GM12874 (cell line): Measurements from ENCODE around the gene PTPRM.

Experiments used
- TF ChIP-seq, protein P1 (sequence below): IDR thresholded peaks from 2 replicates; pipeline ENCODE4 v1.5.1; 2011; ENCODE audit warnings: low read depth, mild to moderate bottlenecking, control low read depth, low read length, moderate library complexity; ENCODE audit not compliant: insufficient read depth

Gene PTPRM

DNA sequence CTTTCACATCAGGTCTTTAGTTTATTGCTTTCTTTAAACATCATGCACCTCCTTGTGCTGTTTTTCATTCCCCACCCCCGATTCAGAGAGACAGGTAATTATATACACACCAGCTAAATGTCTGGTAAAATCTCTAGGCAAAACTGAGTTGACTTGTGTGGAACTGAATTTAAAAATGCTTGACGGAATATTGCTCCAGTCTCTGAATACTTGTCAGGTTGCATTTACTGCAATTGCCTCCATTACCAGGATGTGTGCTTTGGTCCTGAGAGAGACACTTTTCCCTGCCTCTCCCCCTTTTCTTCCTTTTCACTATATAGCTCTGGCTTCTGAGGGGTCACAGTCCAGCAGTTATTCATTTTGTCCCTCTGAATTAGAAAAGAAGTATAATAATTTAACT is 104.0 kb downstream of the PTPRM start:
- TF ChIP-seq, protein P1, sequence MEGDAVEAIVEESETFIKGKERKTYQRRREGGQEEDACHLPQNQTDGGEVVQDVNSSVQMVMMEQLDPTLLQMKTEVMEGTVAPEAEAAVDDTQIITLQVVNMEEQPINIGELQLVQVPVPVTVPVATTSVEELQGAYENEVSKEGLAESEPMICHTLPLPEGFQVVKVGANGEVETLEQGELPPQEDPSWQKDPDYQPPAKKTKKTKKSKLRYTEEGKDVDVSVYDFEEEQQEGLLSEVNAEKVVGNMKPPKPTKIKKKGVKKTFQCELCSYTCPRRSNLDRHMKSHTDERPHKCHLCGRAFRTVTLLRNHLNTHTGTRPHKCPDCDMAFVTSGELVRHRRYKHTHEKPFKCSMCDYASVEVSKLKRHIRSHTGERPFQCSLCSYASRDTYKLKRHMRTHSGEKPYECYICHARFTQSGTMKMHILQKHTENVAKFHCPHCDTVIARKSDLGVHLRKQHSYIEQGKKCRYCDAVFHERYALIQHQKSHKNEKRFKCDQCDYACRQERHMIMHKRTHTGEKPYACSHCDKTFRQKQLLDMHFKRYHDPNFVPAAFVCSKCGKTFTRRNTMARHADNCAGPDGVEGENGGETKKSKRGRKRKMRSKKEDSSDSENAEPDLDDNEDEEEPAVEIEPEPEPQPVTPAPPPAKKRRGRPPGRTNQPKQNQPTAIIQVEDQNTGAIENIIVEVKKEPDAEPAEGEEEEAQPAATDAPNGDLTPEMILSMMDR = no peak

DNA sequence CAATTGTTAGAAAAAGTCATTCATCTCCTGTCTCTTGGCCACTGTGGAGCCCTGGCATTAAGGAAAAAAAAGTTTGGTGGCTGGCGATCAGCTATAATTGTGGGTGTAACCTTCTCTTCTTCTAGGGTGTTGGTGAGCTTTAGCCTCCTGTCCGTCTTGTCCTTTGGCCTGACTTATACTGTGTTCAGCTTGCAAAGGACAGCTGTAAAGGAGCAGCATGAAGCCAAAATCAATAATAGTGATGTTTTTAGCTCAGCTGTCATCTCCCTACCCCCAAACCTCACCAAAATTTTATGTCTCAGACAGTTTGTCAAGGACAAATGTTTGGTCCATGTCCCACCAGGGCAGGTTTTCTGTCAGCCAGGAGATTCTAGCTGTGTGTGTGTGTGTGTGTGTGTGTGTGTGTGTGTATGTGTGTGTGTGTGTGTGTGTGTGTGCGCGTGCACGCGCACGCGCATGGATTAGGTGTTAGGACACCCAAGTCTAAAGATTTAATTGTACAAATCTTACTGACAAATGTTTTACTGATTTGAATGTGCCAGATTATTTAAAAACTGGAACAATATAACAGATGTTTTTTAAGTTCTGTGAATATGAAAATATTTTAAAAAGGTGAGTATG is 109.2 kb downstream of the PTPRM start:
- TF ChIP-seq, protein P1 = no peak

DNA sequence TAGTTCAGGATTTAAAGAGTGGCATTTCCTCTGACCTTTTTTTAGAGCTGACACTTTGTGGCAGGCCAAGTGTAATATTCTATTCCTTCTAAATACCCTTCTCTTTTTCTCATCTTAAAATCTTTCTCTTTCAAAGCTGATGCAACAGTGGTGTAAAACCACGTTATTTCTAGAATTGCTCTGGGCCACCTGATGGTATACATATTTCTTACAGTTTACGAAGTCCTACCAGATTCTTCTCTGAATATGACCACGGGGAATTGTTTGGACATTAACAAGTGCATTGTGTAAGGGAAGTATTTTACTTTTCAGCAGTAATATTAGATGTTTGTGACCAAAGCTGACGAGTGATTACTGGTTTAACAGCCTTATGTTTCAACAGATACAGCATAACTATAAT is 109.9 kb downstream of the PTPRM start:
- TF ChIP-seq, protein P1 = no peak

DNA sequence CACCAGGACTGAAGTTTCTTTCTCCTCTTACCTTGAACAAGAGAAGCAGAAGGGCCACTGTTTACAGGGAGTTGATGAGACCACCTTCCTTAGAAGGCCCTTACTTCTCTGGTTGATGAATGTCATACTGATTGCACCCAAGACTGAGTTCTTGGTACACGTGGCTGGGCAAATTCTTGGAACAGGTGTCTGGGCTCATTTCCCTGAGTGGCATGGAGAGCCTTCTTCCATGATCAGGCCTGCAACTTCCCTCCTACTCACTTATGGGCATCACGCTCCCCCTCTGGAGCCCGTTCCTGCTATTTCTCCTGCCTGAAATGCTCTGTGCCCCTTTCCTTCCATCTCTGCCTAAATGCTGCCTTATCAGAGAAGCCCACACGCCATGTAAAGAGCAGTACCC is 110.3 kb downstream of the PTPRM start:
- TF ChIP-seq, protein P1 = no peak

DNA sequence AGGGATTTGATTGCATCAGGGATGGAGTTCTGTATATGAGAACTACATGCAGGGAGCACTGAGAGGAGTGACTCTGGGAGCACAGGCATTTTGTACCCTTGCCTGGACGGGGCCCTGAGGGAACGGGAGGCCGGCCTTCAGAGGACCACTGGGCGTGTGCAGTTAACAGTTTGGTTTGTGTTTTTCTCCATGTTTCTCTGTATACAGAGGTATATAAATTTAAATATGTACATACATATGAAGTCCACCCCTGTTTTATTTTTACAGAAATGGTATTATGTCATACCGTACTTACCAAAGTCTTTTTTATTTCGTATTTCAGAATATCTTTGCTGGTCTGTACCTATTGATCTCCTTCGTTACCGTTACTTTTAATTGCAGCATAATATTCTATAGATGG is 111.3 kb downstream of the PTPRM start:
- TF ChIP-seq, protein P1 = no peak

DNA sequence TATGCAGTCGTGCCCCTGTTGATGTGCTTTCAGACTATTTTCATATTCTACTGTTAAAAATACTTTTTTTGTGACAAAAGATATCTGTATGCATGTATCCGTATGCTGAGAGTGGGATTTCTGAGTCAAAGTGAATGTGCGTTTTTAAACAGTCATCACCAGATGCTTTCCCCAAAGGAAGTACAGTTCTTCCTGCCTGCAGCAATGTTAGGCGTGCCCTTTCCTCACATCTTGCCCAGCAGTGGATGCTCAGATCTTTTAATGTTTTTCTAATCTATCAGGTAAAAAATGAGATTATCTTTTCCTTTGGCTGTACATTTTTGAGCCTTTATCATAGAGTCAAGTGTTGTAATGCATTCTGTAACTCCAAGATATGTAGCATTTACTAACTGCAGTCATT is 111.7 kb downstream of the PTPRM start:
- TF ChIP-seq, protein P1 = no peak

DNA sequence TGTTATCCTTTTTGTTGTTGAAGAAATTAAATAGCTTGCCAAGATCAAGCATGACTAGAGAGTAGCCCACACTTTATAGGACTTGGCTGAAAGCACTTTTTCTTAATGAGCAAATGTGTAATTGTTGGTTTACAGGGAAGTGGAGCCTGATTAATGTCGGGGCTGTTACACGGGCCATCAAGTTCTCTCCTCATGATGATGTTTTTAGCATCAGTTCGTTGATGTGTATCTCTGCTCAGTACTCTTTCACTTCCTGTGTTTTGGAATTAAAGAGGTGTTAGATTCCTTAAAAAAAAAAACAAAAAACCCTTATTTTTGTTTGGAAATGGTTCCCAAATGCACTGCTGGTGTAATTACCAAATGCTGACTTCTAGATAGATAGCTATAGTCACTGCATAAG is 114.2 kb downstream of the PTPRM start:
- TF ChIP-seq, protein P1 = no peak

DNA sequence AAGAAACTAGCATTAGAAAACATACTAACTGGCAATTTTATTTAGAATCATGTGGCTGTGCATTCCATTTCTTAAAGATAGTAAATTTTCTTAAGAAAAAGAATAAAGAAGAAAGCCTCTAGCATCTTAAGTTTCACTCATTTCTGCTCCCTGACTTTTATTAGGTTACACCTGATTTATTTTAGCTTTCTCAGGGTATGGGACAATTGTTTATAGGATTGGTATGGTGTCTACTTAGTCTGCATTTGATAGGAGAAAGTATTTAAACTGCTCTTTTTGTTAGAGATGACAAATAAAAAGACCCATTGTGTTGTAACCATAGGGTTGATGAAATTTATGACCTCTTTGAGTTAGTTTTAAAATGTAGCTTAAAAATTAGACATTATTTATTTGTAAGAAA is 115.2 kb downstream of the PTPRM start:
- TF ChIP-seq, protein P1 = no peak
